ENCODE results near the gene PTPRU.

PTPRU gene

DNA sequence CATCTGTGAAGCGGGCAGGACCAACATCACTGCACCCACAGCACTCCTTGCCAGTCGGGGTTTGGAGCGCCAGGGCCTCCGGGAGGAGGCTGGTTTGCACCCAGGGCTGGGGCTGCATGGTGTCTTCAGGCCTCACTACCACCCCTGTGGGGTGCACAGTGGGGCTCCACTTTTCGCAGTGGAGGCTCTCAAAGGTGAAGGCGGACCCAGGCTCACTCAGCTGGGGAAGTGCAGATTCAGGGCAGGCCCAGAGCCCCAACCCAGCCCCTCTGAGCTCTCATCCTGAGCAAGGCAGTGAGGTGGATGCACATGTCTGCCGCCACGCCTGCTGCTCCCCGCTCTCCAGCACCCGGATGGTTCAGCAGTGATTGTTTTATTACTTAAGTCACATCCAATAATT, 125.8 kb downstream of the PTPRU start:
- DNase-seq (ENCODE audit: low spot score) (no peak), FAIRE-seq (no peak)

DNA sequence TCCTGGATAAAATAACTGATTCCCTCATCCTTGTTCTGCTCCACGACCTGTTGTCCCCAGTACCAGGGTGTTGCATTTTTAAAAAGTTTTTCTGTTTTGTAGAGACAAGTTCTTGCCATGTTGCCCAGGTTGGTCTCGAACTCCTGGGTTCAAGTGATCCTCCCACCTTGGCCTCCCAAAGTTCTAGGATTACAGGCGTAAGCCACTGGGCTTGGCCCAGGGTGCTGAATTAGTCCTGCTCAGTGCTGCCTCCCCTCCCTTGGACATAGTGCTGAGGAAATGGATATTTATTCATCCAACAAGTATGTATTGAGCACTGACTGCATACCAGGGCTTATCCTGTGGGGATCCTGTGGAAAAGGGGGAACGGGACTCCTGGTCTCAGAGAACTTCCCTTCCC, 126.4 kb downstream of the PTPRU start:
- FAIRE-seq: no peak

GRCh38 chr1:29363536-29363935, 127.2 kb downstream of the PTPRU start:
- FAIRE-seq (no peak), DNase-seq (ENCODE audit: low spot score) (no peak)

More for the DNA sequence above, 126.4 kb downstream of the PTPRU start:
- DNase-seq (ENCODE audit: low spot score): no peak

GRCh38 chr1:29364101-29364678, 127.9 kb downstream of the PTPRU start:
- DNase-seq (ENCODE audit: low spot score) (no peak), FAIRE-seq (no peak)

GRCh38 chr1:29365906-29366670, 129.8 kb downstream of the PTPRU start:
- DNase-seq (ENCODE audit: low spot score) (no peak), FAIRE-seq (no peak)

DNA sequence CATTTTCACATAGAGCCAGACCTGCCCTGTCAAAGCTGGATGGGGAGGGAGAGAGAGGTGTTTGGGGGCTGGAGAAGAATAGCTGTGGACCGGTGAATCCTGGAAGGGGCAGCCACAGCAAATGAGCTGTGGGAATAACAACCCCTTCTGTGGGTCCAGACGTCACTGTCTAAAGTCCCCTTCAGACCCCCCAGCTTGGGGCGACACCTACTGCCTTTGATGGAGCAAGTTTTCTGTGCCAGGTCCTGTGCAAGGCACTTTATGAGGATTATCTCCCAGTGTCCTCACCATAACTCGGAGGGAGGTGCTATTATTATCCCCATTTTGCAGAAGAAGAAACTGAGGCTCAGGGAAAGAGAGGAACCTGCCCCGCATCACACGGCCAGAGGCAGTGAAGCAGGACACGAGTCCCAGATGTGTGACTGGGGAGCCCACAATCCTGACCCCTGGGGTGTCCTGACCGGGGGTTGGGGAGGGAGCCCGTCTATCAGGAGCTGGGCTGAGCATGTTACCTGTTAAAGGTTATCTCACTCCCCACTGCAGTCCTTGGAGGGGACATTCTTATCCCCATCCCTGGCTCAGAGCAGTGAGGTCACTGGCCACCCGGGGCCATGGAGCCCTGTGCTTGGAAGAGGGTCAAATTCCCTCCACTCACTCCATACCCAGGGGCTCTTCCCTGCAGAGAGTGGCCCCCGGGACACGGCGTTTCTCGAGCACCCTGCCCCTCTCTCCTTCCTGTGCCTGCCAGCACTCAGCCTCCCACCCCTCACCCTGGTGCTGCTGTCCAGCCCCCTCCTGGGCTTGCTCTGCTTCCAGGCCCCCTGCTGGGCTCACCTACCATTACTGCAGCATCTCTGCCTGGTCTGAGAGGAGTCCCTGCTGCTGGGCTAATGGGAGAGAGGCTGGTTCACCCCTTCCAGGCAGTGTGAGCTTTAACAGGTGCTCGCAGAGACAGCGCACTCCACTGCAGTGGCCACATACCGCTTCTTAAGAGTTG, 132.9 kb downstream of the PTPRU start:
- FAIRE-seq (no peak), DNase-seq (ENCODE audit: low spot score) (no peak)

DNA sequence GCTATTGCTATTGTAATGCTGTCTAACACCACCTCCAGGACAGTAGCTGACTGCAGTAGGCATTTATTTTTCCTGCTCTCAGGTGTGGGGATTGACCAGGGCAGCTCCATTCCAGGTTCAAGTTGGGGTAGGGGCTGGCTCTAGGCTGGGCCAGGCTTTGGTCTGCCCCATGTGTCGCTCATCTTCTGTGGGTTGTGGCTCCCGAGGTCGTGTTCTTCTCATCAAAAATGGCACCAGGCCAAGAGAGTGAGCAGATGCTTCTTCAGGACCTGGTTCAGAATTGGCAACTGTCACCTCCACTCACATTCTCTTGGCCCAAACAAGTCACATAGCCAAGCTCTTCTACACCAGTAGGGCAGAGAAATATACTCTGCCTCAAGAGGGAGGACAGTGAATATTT, 133.7 kb downstream of the PTPRU start:
- FAIRE-seq: no peak
- DNase-seq (ENCODE audit: low spot score): no peak

DNA sequence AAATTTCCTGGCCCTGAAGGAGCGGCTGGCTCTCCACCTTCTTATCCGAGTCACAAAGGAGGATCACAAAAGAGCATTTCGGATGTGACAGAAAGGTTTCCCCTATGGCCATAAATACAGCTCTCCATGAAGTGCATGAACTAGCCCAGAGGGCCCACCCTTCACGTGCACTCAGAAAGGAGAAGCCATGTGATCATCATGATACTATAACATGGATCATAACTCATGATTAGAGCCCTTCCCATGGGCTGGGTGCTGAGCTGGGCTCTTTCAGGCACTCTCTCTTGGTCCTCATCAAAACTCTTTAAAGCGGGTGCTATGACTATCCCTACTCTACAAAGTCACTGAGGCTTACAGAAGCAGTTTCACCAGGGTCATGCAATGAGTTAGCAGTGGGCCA, 135.0 kb downstream of the PTPRU start:
- DNase-seq (ENCODE audit: low spot score) (no peak), FAIRE-seq (no peak)

- no peak for FAIRE-seq
Measured at GRCh38 chr1:29372108-29372507, 135.8 kb downstream of the PTPRU start.

More at GRCh38 chr1:29372108-29372507, 135.8 kb downstream of the PTPRU start:
- no peak for DNase-seq (ENCODE audit: low spot score)

Data from RCC 7860 (cell line).